Skeletal muscle cell (primary cell): ENCODE results near the gene BARD1.
"Not testable (repeated sequence)": the region's sequence is repeated elsewhere in the genome, so short reads cannot be mapped to it uniquely, and the experiment has no call there.

Source experiments
- DNase-seq: peaks from one replicate; pipeline ENCODE4 v3.0.0-alpha.2; 2010; ENCODE audit warnings: low read depth
- H3K4me3 ChIP-seq: 2 replicates; pipeline ENCODE4 v1.5.1; 2011; ENCODE audit warnings: low read depth, mild to moderate bottlenecking, control low read depth, low read length, moderate library complexity

The BARD1 gene

DNA sequence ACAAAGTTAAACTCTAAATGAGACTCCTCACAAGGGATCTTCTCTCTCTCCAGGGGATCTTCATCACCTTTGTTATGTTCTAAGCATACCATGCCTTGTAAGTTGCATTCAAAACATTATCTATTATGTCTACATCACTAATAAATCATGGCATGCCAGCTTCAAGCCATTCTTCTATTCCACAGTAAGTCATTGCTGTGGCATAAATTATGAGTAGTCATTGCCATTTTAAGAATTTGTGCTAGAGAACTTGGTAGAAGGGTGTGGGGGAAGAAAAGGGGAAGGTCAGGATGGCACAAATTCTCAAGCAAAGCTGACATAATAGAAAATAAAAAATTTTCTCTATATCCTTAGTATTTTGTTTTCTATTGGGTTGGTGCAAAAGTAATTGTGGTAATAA is 33.5 kb downstream of the BARD1 start:
- H3K4me3 ChIP-seq = no peak overlapping the region
- no peak for DNase-seq

DNA sequence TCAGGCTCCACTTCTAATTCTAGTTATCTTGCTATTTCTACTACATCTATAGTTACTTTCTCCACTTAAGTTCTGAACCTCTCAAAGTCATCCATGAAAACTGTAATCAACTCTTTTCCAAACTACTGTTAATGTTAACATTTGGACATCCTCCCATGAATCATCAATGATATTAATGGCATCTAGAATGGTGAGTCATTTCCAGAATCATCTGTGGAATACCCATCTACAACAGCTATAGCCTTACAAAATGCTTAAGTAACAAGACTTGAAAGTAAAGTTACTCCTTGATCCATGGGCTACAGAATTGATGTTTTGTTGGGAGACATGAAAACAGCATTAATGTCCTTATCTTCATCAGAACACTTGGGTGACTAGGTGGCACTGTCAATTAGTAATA is 35.4 kb downstream of the BARD1 start:
- peak; percentile 2 for DNase-seq
- no peak overlapping the region for H3K4me3 ChIP-seq

DNA sequence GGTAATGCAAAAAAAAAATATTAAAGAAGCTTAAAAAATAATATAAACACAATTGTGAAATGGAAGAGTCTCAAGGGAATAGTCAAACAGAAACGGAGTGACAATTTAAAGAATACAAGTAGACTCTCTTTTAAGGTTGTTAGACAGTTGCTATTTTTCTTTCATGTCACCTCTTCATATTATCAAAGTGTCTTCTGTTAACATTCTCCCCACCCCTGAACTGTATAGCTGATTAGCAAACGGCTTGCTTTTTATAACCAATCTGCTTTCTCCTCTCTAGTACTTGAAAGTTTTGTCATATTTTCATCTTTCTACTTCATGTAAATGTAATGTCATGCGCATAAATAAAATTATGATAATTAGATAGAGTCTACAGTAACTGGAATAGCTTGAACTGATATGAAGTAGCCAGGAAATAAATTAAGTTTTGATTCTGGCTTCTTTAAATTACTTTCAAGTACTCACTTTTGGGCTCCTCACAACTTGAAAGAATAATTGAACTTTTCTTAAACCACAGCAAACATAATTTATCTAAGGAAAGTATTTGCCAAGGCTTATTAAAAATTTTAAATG is 37.0 kb downstream of the BARD1 start:
- no peak for DNase-seq
- no peak overlapping the region for H3K4me3 ChIP-seq

DNA sequence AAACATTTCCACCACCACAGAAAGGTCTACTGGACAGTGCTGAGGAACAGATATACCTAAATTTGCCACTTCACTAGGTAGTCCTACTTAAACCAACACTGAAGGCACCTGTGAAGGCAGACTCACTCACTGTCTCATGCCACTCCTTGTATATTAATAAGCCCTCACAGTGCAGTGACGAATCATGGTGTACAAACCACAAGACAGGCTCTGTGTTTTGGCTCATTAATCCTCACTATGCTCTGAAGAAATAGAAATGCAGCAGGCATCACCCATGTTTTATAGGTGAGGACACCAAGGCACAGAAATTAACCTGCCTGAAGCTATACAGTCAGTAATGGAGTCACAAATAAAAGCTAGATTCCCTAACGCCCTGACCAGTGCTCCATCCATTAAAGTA is 44.3 kb downstream of the BARD1 start:
- no peak overlapping the region for H3K4me3 ChIP-seq
- no peak for DNase-seq

DNA sequence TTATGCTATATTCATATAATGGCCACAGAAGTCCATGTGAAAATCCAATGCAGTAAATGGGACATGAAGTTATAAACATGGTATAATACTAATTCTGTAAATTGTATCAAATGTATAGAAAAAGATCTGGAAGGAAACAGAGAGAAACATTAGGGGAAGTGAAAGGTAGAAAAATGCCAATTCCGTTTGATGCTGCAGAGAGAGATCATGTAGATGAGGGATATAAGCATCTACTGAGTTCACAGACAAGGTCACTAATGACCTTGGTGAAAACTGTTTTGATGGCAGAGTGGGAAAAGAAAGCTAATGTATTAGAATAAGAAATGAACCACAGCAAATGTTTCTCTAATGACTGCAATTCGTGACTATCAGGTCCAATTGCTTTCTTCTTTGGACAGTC is 56.0 kb downstream of the BARD1 start:
- no peak for DNase-seq
- no peak overlapping the region for H3K4me3 ChIP-seq

DNA sequence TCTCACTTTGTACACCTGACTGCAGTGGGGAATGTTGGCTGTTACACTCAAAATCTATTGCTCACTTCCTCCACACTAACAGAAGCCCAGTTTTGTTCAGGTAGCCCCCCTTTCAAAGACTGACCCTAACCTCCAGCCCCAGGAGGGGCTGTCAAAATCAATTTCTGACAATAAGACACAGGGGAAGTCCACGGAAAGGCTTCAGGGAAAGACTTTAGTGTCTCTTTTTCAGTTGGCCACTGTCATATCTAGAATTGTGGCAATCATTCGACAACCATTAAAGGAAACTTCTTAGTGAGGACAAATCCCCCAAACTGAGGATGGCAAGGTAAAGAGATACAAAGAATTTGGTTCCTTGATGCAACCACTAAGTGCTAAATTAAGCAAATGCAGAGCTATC is 59.0 kb downstream of the BARD1 start:
- DNase-seq = no peak
- no peak overlapping the region for H3K4me3 ChIP-seq

DNA sequence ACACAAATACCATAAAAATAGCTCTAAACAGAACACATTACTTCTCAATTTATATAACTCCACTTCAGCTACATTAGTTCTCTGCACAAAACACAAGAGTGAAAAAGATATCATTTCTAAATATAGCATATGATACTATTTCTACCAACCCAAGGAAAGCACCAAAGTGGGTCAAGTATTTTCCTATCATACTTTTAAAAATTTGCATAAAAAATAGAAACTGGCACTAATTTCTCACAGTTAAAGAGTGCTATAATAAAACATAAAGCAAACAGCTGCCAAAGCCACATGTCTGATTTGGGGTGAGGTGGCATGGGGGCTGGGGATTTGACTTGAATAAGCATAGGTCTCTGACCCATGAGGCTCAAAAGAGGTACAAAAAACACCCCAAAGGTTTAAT is 61.5 kb downstream of the BARD1 start:
- no peak for DNase-seq
- no peak overlapping the region for H3K4me3 ChIP-seq

DNA sequence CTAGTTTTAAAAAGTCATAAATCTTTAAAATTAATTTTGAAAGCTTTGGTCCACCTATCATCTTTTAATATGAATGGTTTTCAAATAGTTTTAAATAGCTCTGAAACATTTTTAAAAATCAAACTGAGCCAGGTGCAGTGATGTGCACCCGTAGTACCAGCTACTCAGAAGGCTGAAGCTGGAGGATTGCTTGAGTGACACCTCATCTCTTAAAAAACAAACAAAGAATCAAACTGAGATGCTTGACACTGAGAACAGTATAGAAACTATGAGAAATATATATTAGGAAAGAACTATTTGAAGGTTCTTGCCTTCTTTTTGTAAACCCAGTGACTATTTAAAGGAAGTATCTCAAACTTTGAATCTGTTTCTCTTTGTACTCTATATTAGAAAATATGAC is 67.4 kb downstream of the BARD1 start:
- no peak for DNase-seq
- H3K4me3 ChIP-seq = no peak overlapping the region

DNA sequence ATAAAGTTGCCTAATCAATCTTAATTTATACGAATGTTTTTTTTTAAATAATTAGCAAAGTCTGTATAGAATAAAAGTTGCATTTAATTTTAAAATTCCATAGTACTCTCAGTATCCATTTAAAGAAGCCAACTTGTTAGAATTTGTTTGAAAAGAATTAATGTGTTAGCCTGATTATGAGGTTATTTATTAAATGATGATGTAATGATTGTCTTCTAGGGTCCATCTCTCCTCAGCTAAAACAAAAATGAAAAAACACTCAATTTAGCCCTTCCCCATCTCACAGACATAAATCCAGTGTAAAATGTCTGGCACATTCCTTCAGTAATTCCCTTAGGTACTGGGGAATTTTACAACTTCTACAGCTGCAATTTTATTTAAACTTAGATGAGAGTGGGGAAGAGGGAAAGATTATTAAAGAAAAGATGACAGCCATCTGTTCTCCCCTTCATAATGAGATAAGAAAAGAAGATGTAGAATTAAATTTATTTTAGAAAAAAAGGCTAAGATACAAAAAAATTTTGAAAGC is 68.6 kb downstream of the BARD1 start:
- DNase-seq = peak; percentile 1
- no peak overlapping the region for H3K4me3 ChIP-seq

DNA sequence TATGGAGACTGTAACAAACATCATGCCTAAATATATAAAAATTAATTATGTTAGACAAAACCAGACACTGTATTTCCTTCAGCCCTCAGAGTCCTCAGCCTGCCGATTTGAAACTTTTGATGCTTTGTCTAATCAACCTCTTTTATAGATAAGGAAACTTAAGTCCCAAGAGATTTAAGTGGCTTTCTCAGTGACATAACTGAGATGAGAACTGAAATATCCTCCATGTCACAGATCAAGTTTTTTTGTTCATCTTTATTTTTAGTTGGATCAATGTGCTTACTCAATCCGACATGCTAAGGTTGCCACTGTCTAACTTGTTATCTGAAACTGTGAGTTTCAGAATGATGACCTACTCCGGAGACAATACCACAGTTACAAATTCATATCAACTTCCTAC is 72.3 kb downstream of the BARD1 start:
- no peak for DNase-seq
- no peak overlapping the region for H3K4me3 ChIP-seq

DNA sequence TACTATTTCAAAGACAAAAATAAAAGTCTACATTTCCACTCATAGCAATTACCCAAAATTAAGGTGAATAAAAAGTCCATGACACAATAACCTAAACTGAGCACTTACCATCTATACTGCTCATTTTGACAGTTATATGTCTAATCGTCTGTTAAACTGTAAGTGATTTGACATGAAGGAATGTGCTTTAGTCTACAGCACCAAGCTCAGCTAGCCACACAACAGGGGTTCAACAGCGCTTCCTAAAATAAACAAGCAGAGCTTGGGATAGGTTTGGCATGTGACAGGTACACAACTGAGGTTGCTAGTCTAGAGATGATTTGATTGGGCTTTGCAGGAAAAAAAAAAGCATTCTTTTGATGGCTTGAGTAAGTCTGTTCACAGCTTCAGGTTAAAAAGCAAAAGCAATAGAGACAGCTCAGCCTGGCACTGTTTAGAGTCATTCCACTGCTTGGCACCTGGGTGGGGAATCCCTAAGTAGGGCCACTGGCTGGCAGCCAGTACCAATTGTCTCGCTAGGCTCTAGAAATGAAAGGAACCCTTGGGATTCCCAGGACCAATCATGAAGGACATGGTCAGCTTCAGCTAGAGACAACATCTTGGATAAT is 78.6 kb downstream of the BARD1 start:
- no peak overlapping the region for H3K4me3 ChIP-seq
- DNase-seq = no peak

DNA sequence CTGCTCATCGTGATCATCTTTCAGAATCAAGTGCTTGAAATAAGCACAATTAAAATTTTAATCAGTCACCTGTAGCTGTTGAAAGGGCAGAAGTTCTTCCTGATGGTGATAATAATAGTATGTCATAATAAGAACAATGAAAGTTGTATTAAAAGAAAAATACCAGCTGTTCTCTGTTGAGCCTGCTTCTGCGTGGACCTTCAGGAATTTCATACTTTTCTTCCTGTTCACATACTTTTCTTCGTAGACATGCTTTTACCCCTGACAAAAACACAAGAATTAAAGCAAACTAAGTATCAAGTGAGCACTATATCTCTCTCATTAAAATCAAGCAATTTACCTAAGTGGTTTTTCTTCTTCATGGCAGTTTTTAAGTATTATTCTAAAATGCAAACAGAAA is 79.2 kb downstream of the BARD1 start:
- H3K4me3 ChIP-seq = no peak overlapping the region
- peak; percentile 1 for DNase-seq

DNA sequence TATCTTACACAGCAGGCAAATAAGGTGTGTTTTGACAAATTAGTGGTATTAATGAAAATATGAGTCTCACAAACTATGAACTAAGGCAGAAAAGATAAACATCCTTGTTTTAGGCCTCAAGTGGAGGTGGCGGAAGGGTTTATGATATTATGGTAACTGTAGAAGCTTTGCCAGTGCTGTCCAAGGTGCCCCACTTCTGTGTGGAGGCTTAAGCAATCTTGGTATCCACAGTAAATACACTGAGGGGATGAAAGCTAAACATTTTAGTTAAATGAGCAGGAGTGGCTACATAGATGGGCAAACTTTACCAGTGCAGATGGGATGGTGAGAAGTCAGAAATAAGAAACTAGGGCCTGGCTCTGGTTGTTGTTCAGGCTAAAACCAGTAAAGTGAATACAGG is 84.7 kb downstream of the BARD1 start:
- no peak overlapping the region for H3K4me3 ChIP-seq
- DNase-seq = no peak

DNA sequence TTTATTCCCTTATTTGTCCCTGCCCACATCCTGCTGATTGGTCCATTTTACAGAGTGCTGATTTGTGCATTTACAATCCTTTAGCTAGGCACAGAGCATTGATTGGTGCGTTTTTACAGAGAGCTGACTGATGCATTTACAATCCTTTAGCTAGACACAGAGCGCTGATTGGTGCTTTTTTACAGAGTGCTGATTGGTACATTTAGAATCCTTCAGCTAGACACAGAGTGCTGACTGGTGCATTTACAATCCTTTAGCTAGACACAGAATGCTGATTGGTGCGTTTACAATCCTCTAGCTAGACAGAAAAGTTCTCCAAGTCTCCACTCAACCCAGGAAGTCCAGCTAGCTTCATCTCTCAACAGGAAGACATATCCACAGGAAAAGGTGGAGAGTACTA is 91.6 kb downstream of the BARD1 start:
- not testable (repeated sequence) for H3K4me3 ChIP-seq, DNase-seq

DNA sequence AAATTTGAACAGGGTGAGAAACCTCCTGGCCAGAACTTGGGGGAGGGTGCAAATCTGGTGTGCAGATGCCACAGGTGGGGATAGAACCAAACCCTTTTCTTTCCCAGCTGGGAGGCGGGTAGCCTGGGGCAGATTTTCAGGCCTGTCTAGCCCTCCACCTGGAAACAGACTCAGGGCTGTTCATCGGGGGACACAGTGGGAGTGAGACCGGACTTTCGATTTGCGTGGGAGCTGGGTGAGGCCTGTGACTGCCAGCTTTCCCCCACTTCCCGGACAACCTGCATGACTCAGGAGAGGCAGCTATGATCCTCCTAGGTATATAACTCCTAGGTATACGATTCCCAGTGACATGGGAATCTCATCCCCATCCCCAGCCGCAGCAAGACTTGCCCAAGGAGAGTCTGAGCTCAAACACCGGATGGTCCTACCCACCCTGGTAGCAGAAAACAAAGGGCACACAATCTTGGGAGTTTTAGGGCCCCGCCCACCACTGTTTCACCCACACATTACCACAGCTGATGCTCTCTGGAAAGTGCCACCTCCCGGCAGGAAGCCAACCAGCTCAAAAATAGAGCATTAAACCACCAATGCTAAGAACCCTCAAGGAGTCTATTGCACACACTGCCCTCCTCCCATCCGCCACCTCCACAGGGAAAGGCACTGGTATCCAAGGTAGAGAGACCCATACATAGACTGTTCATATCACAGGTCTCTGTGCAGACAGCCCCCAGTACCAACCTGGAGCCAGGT is 92.5 kb downstream of the BARD1 start:
- no peak for DNase-seq
- no peak overlapping the region for H3K4me3 ChIP-seq

DNA sequence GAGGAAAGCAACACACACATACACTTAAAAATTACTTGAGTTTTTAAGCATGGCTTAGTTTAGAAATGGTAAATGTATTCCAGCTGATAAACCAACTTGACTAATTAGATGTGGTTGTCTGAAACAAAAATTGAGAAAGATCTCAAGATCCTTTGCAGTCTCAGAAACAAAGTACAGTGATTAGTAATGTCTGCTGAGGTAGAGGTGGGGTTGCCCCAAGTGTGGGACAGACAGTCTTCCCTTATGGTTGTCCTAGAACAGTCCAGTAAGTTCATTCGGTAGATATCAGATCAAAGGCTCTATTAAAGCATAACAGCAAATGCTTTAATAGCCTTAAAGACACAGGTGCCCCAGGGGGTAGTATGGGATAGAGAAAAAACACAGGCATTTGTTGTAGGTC is 94.5 kb downstream of the BARD1 start:
- no peak for DNase-seq
- no peak overlapping the region for H3K4me3 ChIP-seq

DNA sequence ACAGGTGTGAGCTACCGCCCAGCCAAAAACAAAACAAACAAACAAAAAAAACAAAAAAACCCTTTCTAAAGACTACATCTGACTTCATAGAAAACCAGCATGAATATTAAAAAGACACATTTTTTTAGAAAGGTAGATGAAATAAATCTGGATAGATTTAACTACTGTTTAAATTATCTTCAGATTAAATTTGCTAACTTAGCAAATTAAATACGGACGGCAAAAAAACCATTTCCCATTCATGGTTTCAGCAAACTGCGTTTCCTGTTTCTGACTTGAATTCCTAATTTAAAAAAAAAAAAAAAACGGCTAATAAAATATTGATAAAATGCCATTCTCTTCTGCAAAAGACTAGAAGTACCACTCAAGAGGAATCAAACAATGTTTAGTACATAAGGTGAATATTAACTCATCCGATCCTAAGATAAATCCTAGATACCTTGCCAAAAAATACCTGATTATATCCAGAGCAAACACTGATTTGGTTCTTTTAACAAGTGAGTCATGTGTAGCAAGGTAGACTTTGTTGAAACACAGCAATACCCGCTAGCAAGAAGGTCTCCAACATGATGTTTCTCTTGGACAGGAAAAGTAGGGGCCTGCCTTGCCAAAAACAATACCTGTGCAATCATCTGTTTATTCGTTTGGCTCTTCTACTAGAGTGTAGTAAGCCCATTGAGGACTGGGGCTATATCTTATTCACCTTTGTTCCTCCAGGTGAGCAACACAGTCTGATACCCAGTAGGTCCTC is 96.2 kb downstream of the BARD1 start:
- no peak overlapping the region for H3K4me3 ChIP-seq
- DNase-seq = no peak

DNA sequence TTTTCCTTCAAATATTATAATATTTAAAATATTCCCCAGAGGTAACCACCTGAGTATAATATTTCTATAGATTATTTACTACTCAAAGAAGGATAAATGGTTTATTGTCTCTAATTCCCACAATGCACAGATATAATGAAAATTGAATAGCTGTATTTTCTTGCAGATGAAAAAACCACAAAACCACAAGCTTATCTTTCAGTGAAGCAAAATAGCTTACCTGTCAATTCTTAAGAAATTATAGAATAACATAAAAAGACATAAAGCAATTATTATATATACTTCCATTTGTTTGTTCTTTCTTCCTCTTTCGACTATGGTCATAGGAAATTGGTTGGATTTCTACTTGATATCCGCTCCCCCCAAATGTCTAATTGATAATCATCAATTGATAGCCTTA is 98.8 kb downstream of the BARD1 start:
- H3K4me3 ChIP-seq = no peak overlapping the region
- no peak for DNase-seq

DNA sequence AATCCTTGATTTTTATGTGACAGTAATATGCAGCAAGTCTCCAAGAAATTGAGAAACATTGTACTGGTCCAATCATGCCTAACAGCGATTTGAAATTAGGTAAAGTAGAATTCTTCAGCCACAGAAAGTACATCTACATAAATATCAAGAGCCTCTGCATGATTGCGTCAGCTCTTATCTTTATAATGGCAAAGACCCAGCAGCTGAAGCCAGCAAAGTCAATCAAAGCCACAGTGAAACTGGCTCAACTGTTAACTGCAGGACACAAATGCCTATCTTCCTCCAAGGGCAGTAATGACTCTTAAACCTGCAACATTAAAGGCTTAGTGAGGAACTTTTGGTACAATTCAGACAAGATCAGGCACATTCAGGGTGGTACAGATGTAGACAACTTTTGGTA is 102.5 kb downstream of the BARD1 start:
- no peak for DNase-seq
- no peak overlapping the region for H3K4me3 ChIP-seq

DNA sequence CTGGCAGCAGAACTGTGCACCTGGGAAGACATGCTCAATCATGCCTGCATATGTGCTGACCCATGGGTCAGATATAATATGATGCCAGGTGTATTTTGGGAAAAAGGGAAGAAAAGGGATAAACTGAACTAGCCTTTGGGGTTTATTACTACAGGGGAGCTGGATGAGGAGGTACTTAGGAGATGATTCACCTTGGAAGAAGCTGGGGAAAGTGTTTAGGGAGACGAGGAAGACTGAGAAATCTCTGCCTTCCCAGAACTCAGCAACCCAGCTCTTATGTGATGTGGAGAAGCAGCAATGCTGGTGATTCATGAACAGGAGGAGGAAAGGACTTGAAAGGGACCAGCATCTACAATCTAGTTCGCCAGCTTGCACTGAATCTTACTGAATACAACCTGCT is 110.2 kb downstream of the BARD1 start:
- H3K4me3 ChIP-seq = no peak overlapping the region
- DNase-seq = no peak
